GM23338 (cell line): ENCODE measurements around the gene XXYLT1. TPM values are rescaled to one million over a fixed set of nuclear protein-coding genes. Genes with fewer than 3 reads are reported as not detected.

Experiments used
- ATAC-seq: fragments of 200-7000 bp; cut with Tn5 transposase; 3 replicates; pipeline ENCODE4 v1.9.1; 2020
- DNase-seq: peaks from one replicate; pipeline ENCODE4 v3.0.0-alpha.2; 2015; ENCODE audit warnings: low spot score
- H2AFZ ChIP-seq: fragments of 200-600 bp; sonication (generic); 2 replicates; pipeline ENCODE4 v1.8.0; 2016; ENCODE audit warnings: antibody characterized with exemption, mild to moderate bottlenecking, moderate library complexity
- H3F3A ChIP-seq: fragments of 200-600 bp; sonication (generic); replicated peaks from 2 replicates; pipeline ENCODE4 v1.8.0; 2017; ENCODE audit warnings: antibody characterized with exemption, mixed run types, low read depth
- H3K27ac ChIP-seq: fragments of 200-600 bp; sonication (generic); 2 replicates; pipeline ENCODE4 v1.6.1; 2016; ENCODE audit warnings: low read depth
- H3K27me3 ChIP-seq: fragments of 200-600 bp; sonication (generic); 2 replicates; pipeline ENCODE4 v1.8.0; 2016; ENCODE audit warnings: mild to moderate bottlenecking, mixed run types, moderate library complexity; ENCODE audit not compliant: insufficient read depth
- H3K36me3 ChIP-seq: fragments of 200-600 bp; sonication (generic); 2 replicates; pipeline ENCODE4 v1.8.0; 2016; ENCODE audit warnings: mild to moderate bottlenecking; ENCODE audit not compliant: insufficient read depth
- H3K4me1 ChIP-seq: fragments of 200-600 bp; sonication (generic); 2 replicates; pipeline ENCODE4 v1.8.0; 2016; ENCODE audit warnings: mild to moderate bottlenecking, moderate library complexity; ENCODE audit not compliant: insufficient read depth
- H3K4me2 ChIP-seq: fragments of 200-600 bp; sonication (generic); 2 replicates; pipeline ENCODE4 v1.7.1; 2017; ENCODE audit warnings: mixed run types
- H3K4me3 ChIP-seq: fragments of 200-600 bp; sonication (generic); 2 replicates; pipeline ENCODE4 v1.6.1; 2016; ENCODE audit warnings: mixed run types
- H3K79me2 ChIP-seq: fragments of 200-600 bp; sonication (generic); replicated peaks from 2 replicates; pipeline ENCODE4 v1.8.0; 2017; ENCODE audit warnings: mild to moderate bottlenecking; ENCODE audit not compliant: insufficient read depth
- H3K9me2 ChIP-seq: fragments of 200-600 bp; sonication (generic); 2 replicates; pipeline ENCODE4 v1.8.0; 2017; ENCODE audit not compliant: insufficient read depth
- H4K20me1 ChIP-seq: fragments of 200-600 bp; sonication (generic); replicated peaks from 2 replicates; pipeline ENCODE4 v1.8.0; 2017; ENCODE audit warnings: mild to moderate bottlenecking; ENCODE audit not compliant: insufficient read depth
- H3K27ac Mint-ChIP-seq: 2 replicates; pipeline ENCODE4 v1.8.0; 2020; ENCODE audit warnings: inconsistent platforms, mild to moderate bottlenecking, moderate library complexity, mixed read lengths
- H3K27me3 Mint-ChIP-seq: 3 replicates; pipeline ENCODE4 v1.8.0; 2022; ENCODE audit warnings: low read depth, mild to moderate bottlenecking, moderate library complexity, mixed read lengths, inconsistent platforms; ENCODE audit not compliant: insufficient read depth, poor library complexity
- H3K36me3 Mint-ChIP-seq: 3 replicates; pipeline ENCODE4 v1.8.0; 2021; ENCODE audit warnings: low read depth, mild to moderate bottlenecking, inconsistent platforms, moderate library complexity, mixed read lengths
- H3K4me1 Mint-ChIP-seq: 3 replicates; pipeline ENCODE4 v1.8.0; 2020; ENCODE audit warnings: mild to moderate bottlenecking, inconsistent platforms, mixed read lengths
- H3K4me3 Mint-ChIP-seq: 3 replicates; pipeline ENCODE4 v1.8.0; 2021; ENCODE audit warnings: moderate library complexity, mild to moderate bottlenecking, inconsistent platforms, mixed read lengths
- H3K9me3 Mint-ChIP-seq: 3 replicates; pipeline ENCODE4 v1.8.0; 2020; ENCODE audit warnings: moderate library complexity, mild to moderate bottlenecking, inconsistent platforms, mixed read lengths
- CREB1 ChIP-seq: fragments of 250-450 bp; sonication (Bioruptor Pico); IDR thresholded peaks from 2 replicates; pipeline ENCODE4 v1.5.0; 2020; ENCODE audit warnings: low read depth, mild to moderate bottlenecking, moderate library complexity
- CTCF ChIP-seq, 2 experiments: fragments of 200-600 bp in 1 of 2; sonication (generic) in 1 of 2; conservative IDR thresholded peaks; 2 replicates each; pipeline versions ENCODE4 v1.5.1 to v1.6.1; 2016 to 2017; ENCODE audit warnings: antibody characterized with exemption in 2 of 2, low read depth in 2 of 2, mild to moderate bottlenecking in 2 of 2, moderate library complexity in 1 of 2
- EZH2 ChIP-seq: fragments of 200-600 bp; sonication (generic); IDR thresholded peaks from one replicate; pipeline ENCODE4 v1.8.0; 2017; ENCODE audit warnings: antibody characterized with exemption, mild to moderate bottlenecking, low read depth; ENCODE audit not compliant: unreplicated experiment
- EZH2phosphoT487 ChIP-seq: fragments of 200-600 bp; sonication (generic); IDR thresholded peaks from one replicate; pipeline ENCODE4 v1.8.1; 2018; ENCODE audit warnings: antibody characterized with exemption; ENCODE audit not compliant: unreplicated experiment
- JUNB ChIP-seq: IDR thresholded peaks from one replicate; pipeline ENCODE4 v1.6.1; 2016; ENCODE audit warnings: antibody characterized with exemption; ENCODE audit not compliant: unreplicated experiment
- NANOG ChIP-seq: IDR thresholded peaks from 2 replicates; pipeline ENCODE4 v1.6.1; 2016; ENCODE audit warnings: antibody characterized with exemption, borderline replicate concordance
- POLR2AphosphoS5 ChIP-seq: IDR thresholded peaks from 2 replicates; pipeline ENCODE4 v1.6.1; 2016; ENCODE audit warnings: antibody characterized with exemption, low read depth
- STAT1 ChIP-seq: IDR thresholded peaks from one replicate; pipeline ENCODE4 v1.6.1; 2016; ENCODE audit warnings: antibody characterized with exemption; ENCODE audit not compliant: unreplicated experiment
- ZNF114 ChIP-seq: fragments of 250-450 bp; sonication (Bioruptor Pico); IDR thresholded peaks from 2 replicates; pipeline ENCODE4 v1.5.0; 2020; ENCODE audit warnings: mild to moderate bottlenecking, moderate library complexity
- ZNF331 ChIP-seq: fragments of 250-450 bp; sonication (Bioruptor Pico); IDR thresholded peaks from 2 replicates; pipeline ENCODE4 v1.5.0; 2020; ENCODE audit warnings: low read depth, mild to moderate bottlenecking, moderate library complexity
- polyA plus RNA-seq: library from polyadenylated mRNA; unstranded; fragments of >200 nt; fragmentation: Nextera tagmentation; extraction: Ambion mirVana; gene quantifications from 2 replicates; pipeline ENCODE4 v1.2.1, GENCODE V29; 2016
- total RNA-seq: library from RNA; depleted of rRNA; stranded (reverse); fragments of >200 nt; shearing (Covaris generic); gene quantifications from 2 replicates; pipeline ENCODE4 v1.2.3, GENCODE V29; 2014
- TF ChIP-seq, protein P1 (sequence below): IDR thresholded peaks from one replicate; pipeline ENCODE4 v1.6.1; 2018; ENCODE audit warnings: antibody characterized with exemption; ENCODE audit not compliant: unreplicated experiment
- TF ChIP-seq, protein P2 (sequence below): IDR thresholded peaks from 2 replicates; pipeline ENCODE4 v1.6.1; 2016; ENCODE audit warnings: antibody characterized with exemption

XXYLT1 gene
- total and polyA plus RNA-seq, 2 experiments from 2014 or later: 13.5 to 34.8 TPM

DNA sequence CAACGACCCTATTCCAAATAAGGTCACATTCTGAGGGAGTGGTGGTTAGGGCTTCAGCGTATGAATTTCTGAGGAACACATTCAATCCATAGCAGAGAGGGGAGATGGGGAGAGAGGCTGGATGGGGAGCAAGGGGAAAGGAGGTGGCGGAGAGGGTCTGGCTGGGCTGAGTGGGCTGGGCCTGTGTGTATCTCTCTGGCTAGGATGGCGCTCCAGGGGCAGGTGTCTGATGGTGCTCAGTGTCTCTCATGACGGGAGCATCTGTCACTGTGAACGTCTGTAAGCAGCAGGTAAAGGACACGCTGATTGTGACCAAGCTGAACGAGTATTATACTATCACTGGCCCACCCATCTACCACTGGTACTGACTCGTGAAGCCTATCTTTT lies 159.6 kb downstream of the XXYLT1 start:
- H4K20me1 ChIP-seq: no peaks in the 10 kb centered on the region
- Mint-ChIP-seq H3K4me1 (peaks cover 6% of the 10 kb centered on the region), H3K36me3 (no peaks in the 10 kb centered on the region), H3K4me3 (no peak overlapping the region), H3K27ac (no peak overlapping the region), H3K9me3 (no peaks in the 10 kb centered on the region), H3K27me3 (peaks cover under 1% of the 10 kb centered on the region)
- H3K36me3 ChIP-seq: no peaks in the 10 kb centered on the region
- no peak overlapping the region for H3K4me2 ChIP-seq
- peaks cover 3% of the 10 kb centered on the region; the same call in 1 of the 2 replicates for H3K4me1 ChIP-seq
- no peaks in the 10 kb centered on the region for H3K79me2 ChIP-seq
- no peaks in the 10 kb centered on the region for H3K9me2 ChIP-seq
- no peaks in the 10 kb centered on the region; the same call in 1 of the 2 replicates for H3F3A ChIP-seq
- H3K4me3 ChIP-seq: no peak overlapping the region
- no peaks in the 10 kb centered on the region for H3K27me3 ChIP-seq
- H3K27ac ChIP-seq: peak overlapping the region; percentile 45; the same call in 1 of the 2 replicates
- DNase-seq: no peak
- ATAC-seq: no peak
- no peak for TF ChIP-seq EZH2
- TF ChIP-seq ZNF114 (CRISPR knock-in tag): no peak
- TF ChIP-seq CREB1 (CRISPR knock-in tag): no peak
- no peak for TF ChIP-seq JUNB
- TF ChIP-seq, protein P1, sequence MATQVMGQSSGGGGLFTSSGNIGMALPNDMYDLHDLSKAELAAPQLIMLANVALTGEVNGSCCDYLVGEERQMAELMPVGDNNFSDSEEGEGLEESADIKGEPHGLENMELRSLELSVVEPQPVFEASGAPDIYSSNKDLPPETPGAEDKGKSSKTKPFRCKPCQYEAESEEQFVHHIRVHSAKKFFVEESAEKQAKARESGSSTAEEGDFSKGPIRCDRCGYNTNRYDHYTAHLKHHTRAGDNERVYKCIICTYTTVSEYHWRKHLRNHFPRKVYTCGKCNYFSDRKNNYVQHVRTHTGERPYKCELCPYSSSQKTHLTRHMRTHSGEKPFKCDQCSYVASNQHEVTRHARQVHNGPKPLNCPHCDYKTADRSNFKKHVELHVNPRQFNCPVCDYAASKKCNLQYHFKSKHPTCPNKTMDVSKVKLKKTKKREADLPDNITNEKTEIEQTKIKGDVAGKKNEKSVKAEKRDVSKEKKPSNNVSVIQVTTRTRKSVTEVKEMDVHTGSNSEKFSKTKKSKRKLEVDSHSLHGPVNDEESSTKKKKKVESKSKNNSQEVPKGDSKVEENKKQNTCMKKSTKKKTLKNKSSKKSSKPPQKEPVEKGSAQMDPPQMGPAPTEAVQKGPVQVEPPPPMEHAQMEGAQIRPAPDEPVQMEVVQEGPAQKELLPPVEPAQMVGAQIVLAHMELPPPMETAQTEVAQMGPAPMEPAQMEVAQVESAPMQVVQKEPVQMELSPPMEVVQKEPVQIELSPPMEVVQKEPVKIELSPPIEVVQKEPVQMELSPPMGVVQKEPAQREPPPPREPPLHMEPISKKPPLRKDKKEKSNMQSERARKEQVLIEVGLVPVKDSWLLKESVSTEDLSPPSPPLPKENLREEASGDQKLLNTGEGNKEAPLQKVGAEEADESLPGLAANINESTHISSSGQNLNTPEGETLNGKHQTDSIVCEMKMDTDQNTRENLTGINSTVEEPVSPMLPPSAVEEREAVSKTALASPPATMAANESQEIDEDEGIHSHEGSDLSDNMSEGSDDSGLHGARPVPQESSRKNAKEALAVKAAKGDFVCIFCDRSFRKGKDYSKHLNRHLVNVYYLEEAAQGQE: no peak
- TF ChIP-seq CTCF (conservative IDR thresholded peaks at IDR 0.05; ENCODE audit: low read depth in 2 of 2): no peak
- no peak for TF ChIP-seq EZH2phosphoT487
- H2AFZ ChIP-seq: no peak overlapping the region

DNA sequence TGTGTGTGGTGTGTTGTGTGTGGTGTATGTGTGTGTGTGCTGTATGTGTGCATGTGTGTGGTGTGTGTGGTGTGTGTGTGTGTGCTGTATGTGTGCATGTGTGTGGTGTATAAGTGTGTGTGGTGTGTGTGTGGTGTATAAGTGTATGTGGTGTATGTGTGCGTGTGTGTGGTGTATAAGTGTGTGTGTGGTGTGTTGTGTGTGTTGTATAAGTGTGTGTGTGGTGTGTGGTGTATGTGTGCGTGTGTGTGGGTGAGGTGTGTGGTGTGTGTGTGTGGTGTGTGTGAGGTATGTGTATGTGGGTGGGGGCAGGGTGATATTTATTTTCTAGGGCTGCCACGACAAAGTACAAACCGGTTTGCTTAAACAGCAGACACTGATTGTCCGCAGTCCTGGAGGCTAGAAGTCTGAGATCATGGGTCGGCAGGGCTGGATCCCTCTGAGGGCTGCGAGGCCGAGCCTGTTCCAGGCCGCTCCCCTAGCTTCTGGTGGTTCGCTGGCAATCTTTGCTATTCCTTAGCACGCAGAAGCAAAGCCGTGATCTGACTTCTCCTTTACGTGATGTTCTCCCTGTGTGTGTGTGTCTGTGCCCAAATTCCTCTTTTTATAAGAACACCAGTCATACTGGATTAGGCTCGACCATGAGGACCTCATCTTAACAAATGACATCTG lies 160.2 kb downstream of the XXYLT1 start:
- no peak for ATAC-seq
- Mint-ChIP-seq H3K27ac (no peak overlapping the region), H3K4me1 (peaks cover 10% of the 10 kb centered on the region), H3K9me3 (no peaks in the 10 kb centered on the region), H3K27me3 (peaks cover 4% of the 10 kb centered on the region), H3K4me3 (no peak overlapping the region), H3K36me3 (no peaks in the 10 kb centered on the region)
- H3F3A ChIP-seq: no peaks in the 10 kb centered on the region; the same call in 1 of the 2 replicates
- H3K79me2 ChIP-seq: no peaks in the 10 kb centered on the region
- DNase-seq: no peak
- no peak overlapping the region for H2AFZ ChIP-seq
- H3K4me2 ChIP-seq: no peak overlapping the region
- no peak overlapping the region for H3K4me3 ChIP-seq
- peaks cover 2% of the 10 kb centered on the region; the same call in 1 of the 2 replicates for H4K20me1 ChIP-seq
- peak overlapping the region; percentile 45; the same call in 1 of the 2 replicates for H3K27ac ChIP-seq
- no peaks in the 10 kb centered on the region for H3K36me3 ChIP-seq
- H3K4me1 ChIP-seq: peaks cover 3% of the 10 kb centered on the region; the same call in 1 of the 2 replicates
- no peaks in the 10 kb centered on the region for H3K9me2 ChIP-seq
- H3K27me3 ChIP-seq: no peaks in the 10 kb centered on the region
- TF ChIP-seq, protein P2, sequence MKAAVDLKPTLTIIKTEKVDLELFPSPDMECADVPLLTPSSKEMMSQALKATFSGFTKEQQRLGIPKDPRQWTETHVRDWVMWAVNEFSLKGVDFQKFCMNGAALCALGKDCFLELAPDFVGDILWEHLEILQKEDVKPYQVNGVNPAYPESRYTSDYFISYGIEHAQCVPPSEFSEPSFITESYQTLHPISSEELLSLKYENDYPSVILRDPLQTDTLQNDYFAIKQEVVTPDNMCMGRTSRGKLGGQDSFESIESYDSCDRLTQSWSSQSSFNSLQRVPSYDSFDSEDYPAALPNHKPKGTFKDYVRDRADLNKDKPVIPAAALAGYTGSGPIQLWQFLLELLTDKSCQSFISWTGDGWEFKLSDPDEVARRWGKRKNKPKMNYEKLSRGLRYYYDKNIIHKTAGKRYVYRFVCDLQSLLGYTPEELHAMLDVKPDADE: no peak
- TF ChIP-seq STAT1 (no peak), NANOG (no peak), EZH2 (no peak), POLR2AphosphoS5 (no peak), ZNF114 (CRISPR knock-in tag) (no peak), JUNB (no peak), ZNF331 (no peak), EZH2phosphoT487 (no peak)
- TF ChIP-seq, protein P1: no peak
